C4-2B (cell line): ENCODE data around the gene CCDC102B.

Experiments used
- CTCF ChIP-seq: fragments of 450-650 bp; conservative IDR thresholded peaks from 2 replicates; pipeline ENCODE4 v1.5.1; 2017; ENCODE audit warnings: mild to moderate bottlenecking
- ZFX ChIP-seq: fragments of 450-650 bp; IDR thresholded peaks from 2 replicates; pipeline ENCODE4 v1.6.1; 2017

GRCh38 chr18:69085951-69086350 lies 288.1 kb downstream of the CCDC102B start:
- TF ChIP-seq CTCF (no peak), ZFX (no peak)
